ENCODE results near the gene TMEM72.
A peak's percentile ranks its signal among the peaks of the same experiment; 100 is the strongest.

The TMEM72 gene

GRCh38 chr10:44981172-44982113, 70.3 kb downstream of the TMEM72 start:
- peak; percentile 13 for DNase-seq

GRCh38 chr10:44982114-44982460, 71.0 kb downstream of the TMEM72 start:
- no peak for DNase-seq

- DNase-seq = no peak
Measured at GRCh38 chr10:44982496-44982895, 71.4 kb downstream of the TMEM72 start.

- DNase-seq = no peak
Measured at GRCh38 chr10:44983066-44983894, 72.1 kb downstream of the TMEM72 start.

GRCh38 chr10:44983895-44984278, 72.8 kb downstream of the TMEM72 start:
- DNase-seq = no peak

GRCh38 chr10:44984671-44985101, 73.5 kb downstream of the TMEM72 start:
- DNase-seq = no peak

GRCh38 chr10:44985175-44985681, 74.1 kb downstream of the TMEM72 start:
- DNase-seq = no peak

- no peak for DNase-seq
Measured at GRCh38 chr10:44986179-44986578, 75.0 kb downstream of the TMEM72 start.

Measured in NCI-H526 treated with DMSO at 0.1 percent for 48 hours (cell line).